IPS-15b (cell line): ENCODE measurements around the gene CETN1.

Source experiments
- H3K27me3 ChIP-seq: one replicate; pipeline ENCODE4 v1.6.1; 2013; ENCODE audit warnings: low read length; ENCODE audit not compliant: control insufficient read depth, insufficient read depth
- H3K36me3 ChIP-seq: one replicate; pipeline ENCODE4 v1.6.1; 2013; ENCODE audit warnings: low read length; ENCODE audit not compliant: control insufficient read depth, insufficient read depth
- H3K4me1 ChIP-seq: one replicate; pipeline ENCODE4 v1.6.1; 2013; ENCODE audit warnings: mild to moderate bottlenecking, low read length; ENCODE audit not compliant: control insufficient read depth, insufficient read depth
- H3K4me3 ChIP-seq: one replicate; pipeline ENCODE4 v1.5.1; 2013; ENCODE audit warnings: low read depth, low read length
- H3K9ac ChIP-seq: one replicate; pipeline ENCODE4 v1.6.1; 2013; ENCODE audit warnings: low read depth, mild to moderate bottlenecking, low read length
- H3K9me3 ChIP-seq: one replicate; pipeline ENCODE4 v1.6.1; 2013; ENCODE audit warnings: mild to moderate bottlenecking, low read length; ENCODE audit not compliant: control insufficient read depth, insufficient read depth

The CETN1 gene

DNA sequence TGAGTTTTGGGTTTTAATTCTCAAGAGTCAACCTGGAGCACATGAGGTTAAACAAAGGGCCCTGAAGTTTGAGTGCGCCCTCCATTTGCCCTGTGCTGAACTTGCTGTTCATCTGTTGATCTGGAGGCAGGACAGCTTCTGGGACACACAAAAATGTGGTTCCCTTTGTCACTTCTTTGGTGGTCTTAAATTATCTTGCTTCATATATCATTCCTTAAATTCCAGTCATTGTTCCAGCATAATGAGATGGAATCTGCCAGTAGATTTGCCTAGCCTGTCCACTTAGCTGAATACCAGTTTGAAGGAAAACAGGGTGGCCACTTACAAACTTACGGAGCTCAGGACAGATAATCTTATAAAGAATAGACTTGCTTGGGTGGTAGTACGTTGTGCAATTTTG, 916 bp downstream of the CETN1 start:
- Histone ChIP-seq H3K36me3 (no peaks in the 10 kb centered on the region), H3K4me1 (no peaks in the 10 kb centered on the region), H3K27me3 (no peaks in the 10 kb centered on the region), H3K9me3 (no peaks in the 10 kb centered on the region), H3K4me3 (no peak overlapping the region), H3K9ac (no peak overlapping the region)

DNA sequence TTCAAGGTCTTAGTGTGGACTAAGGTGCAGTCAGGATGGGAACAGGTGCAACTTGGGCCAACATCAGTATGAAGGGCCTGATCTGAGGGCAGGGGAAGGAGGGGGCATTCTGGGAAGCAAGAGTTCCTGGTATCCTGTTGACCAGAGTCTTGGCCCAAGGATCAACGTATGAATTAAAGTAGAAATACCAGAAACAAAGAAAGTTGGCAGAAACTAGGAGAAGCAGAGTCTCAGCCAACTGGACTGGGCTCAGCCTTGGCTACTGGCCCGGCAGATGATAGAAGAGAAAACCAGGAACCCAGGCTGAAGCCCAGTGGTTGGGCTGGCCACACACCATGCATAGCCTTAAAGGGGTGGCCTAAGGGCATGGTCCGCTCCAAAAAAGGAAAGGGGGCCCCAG, 2.3 kb downstream of the CETN1 start:
- no peak overlapping the region for H3K9ac ChIP-seq
- no peaks in the 10 kb centered on the region for H3K9me3 ChIP-seq
- no peak overlapping the region for H3K4me3 ChIP-seq
- no peaks in the 10 kb centered on the region for H3K27me3 ChIP-seq
- H3K36me3 ChIP-seq, result no peaks in the 10 kb centered on the region
- H3K4me1 ChIP-seq, result no peaks in the 10 kb centered on the region

DNA sequence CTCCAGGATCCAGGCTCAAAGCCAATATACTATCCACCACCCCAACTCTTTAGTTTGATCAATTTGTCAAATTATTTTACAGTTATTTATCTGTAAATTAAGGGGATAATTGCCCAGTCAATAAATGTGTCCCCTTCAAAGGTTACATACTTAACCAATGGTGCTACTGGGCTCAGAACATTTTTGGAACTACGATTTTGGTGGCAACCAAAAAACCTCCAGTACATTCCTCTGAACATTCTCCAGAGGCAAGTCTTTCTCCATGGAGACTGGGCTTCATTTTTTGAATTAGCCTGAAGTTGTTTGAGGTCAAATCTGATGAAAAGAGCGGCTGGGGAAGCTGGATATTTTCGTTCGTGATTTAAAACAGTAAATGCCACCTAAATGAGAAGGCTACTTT, 14.9 kb downstream of the CETN1 start:
- Histone ChIP-seq H3K27me3 (peaks cover 8% of the 10 kb centered on the region), H3K9me3 (no peaks in the 10 kb centered on the region), H3K4me3 (no peak overlapping the region), H3K9ac (no peak overlapping the region), H3K36me3 (no peaks in the 10 kb centered on the region), H3K4me1 (no peaks in the 10 kb centered on the region)

DNA sequence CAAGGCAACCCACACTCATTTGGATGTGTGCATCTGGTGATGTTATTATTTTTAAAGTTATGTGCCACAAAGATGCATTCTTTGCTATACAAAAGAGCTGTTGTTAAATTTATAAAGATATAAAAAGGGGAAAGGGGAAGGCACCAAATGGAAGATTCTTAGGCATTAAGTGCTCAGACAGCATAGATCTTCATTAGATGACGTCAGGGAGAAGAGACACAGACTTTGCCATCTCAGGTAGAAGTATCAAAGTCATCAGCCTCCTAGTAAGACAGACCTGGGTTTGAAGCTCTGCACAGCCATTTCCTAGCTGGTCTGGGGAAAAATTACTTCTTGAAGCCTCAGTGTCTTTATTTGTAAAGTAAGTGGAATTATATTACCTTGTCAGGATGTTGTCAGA, 15.4 kb downstream of the CETN1 start:
- H3K27me3 ChIP-seq, result peaks cover 8% of the 10 kb centered on the region
- H3K9me3 ChIP-seq, result no peaks in the 10 kb centered on the region
- H3K4me1 ChIP-seq, result no peaks in the 10 kb centered on the region
- no peak overlapping the region for H3K4me3 ChIP-seq
- no peak overlapping the region for H3K9ac ChIP-seq
- H3K36me3 ChIP-seq, result no peaks in the 10 kb centered on the region

DNA sequence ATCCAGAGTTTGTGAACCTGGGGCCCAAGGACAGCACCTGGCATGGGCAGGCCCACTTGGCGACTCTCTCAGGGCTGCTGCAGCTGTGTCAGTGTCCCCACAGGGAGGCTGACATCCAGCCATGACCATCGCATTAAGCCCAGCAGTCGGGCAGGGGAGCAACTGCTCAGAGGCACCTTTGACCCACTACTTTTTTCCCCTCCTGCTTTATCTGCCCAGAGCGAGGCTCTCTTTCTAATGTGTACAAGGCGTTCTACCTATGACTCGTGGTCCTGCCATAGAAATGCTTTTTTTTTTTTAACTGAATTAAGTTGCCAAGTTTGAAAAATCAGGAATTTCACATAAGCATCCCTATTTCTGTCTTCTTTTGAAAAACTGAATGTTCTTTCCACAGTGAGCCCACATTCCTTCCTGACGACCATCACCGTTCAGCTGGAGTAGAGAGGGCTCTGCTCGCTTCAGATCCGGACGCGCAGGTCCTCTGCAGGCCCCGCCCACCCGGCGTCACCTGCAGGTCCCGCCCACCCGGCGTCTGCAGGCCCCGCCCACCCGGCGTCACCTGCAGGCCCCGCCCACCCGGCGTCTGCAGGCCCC, 16.2 kb downstream of the CETN1 start:
- H3K9ac ChIP-seq, result no peak overlapping the region
- no peaks in the 10 kb centered on the region for H3K36me3 ChIP-seq
- H3K27me3 ChIP-seq, result peaks cover 8% of the 10 kb centered on the region
- no peaks in the 10 kb centered on the region for H3K4me1 ChIP-seq
- peak overlapping the region; percentile 27 for H3K4me3 ChIP-seq
- H3K9me3 ChIP-seq, result no peaks in the 10 kb centered on the region

DNA sequence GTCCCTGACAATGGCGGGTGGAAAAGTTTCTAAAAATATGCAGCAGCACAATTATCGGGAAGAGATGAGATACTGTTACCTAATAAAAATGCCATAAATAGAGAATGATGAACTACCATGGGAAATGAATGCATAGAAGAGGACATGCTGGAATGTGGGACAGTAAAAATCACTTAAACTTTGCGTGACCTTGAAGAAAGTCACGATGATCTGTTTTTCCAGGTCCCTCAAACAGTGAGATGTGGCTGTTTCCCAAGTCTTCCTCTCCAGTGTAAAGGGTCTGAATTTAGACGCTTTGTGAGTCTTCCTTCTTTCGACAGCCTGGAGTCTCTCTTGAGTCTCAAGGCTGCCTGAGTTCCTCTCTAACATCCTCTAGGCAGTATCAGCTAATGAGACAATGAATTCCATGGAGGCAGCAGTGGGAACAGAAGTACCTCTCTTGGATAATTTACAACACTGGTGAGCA, 18.0 kb downstream of the CETN1 start:
- H3K4me1 ChIP-seq, result no peaks in the 10 kb centered on the region
- H3K9me3 ChIP-seq, result no peaks in the 10 kb centered on the region
- H3K4me3 ChIP-seq, result no peak overlapping the region
- peaks cover 8% of the 10 kb centered on the region for H3K27me3 ChIP-seq
- H3K9ac ChIP-seq, result no peak overlapping the region
- no peaks in the 10 kb centered on the region for H3K36me3 ChIP-seq

DNA sequence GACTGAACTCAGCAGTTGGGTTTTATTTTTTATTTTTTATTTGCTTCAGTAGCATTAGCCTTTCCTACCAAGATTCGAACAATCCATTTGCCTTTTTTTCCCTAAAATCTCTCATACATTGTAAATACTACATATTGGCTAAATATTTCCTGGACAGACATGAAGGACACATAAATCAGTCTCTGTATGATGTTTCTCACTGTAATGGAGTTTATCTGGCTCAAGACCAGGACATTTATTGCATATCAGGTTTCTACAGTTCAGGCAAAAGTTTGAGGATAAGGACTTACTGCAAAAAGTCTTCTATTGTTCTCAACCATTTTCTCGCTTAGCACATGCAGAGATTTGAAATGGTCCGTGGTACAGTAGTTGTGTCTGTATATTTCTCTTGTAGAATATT, 19.9 kb downstream of the CETN1 start:
- Histone ChIP-seq H3K9me3 (no peaks in the 10 kb centered on the region), H3K27me3 (peaks cover 8% of the 10 kb centered on the region), H3K36me3 (no peaks in the 10 kb centered on the region), H3K4me1 (no peaks in the 10 kb centered on the region), H3K4me3 (no peak overlapping the region), H3K9ac (no peak overlapping the region)

DNA sequence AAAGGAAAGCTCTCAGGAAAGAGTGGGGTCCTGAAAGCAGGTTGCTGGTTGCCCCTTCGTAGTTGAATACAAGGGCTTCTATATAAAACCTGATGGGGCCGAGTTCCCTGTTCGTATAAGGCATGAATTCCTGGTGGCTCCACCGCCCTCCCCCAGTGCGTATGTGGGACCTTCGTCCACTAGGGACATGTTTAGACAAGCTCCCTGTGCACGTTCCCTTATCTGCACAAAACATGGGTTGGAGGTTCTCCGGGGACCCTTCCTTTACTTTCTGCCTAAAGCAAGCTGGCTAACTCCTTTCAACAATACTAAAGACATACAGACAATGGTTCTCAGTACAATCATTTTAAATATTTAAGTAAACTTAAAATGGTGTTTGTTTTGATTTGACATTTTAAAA, 24.6 kb downstream of the CETN1 start:
- Histone ChIP-seq H3K36me3 (no peaks in the 10 kb centered on the region), H3K9ac (no peak overlapping the region), H3K4me3 (no peak overlapping the region), H3K4me1 (no peaks in the 10 kb centered on the region), H3K27me3 (no peaks in the 10 kb centered on the region), H3K9me3 (no peaks in the 10 kb centered on the region)

DNA sequence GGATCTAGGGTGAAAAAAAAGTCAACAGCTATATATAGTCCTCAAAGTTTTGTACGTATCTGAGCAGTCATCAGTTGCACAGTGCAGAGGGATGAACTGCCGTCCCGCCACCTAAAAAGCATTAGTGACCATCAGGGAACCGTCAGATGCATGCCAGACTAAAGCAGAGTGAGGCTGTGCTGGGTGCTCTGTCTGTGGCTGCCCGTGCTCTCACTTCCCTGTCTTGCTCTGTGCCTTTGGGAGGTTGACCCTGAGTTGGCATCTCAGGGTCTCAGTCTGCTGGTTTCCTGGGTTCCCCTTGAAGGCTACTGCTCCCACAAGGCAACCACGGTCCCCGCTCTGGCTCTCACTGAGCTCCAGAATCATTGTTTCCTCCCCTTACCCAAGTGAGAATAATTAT, 27.8 kb downstream of the CETN1 start:
- Histone ChIP-seq H3K4me1 (no peaks in the 10 kb centered on the region), H3K27me3 (no peaks in the 10 kb centered on the region), H3K4me3 (no peak overlapping the region), H3K9me3 (no peaks in the 10 kb centered on the region), H3K9ac (no peak overlapping the region), H3K36me3 (no peaks in the 10 kb centered on the region)

DNA sequence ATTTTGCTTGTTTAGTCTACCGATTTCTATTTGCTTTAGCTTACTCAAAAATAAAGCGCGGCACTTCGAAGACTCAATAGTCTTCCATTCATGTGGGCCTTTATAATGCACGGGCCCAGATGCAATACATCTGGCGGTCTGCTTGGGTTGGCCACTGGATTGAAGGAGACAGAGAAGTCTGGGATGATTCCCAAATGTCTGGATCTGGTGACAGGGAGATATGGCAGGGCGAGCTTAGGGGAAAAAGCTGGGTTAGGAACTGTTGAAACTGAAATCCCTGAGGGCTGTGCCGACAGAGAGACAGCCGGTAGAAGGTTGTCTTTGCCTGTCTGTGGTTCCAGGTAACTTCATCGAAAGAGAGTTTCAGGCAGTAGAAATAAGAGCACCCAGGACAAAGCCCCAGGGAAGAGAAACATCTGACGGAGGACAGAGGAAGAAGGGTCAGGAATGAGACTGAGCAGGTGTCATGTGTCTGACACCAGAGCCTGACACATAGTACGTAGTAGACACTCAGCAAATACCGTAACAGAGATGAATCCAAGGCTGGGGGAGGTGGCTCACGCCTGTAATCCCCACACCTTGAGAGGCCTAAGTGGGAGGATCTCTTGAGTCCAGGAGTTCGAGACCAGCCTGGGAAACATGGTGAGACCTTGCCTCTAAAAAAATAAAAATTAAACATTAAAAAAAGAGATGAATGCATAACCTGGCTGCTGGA, 30.2 kb downstream of the CETN1 start:
- Histone ChIP-seq H3K9ac (no peak overlapping the region), H3K36me3 (no peaks in the 10 kb centered on the region), H3K4me1 (no peaks in the 10 kb centered on the region), H3K4me3 (no peak overlapping the region), H3K27me3 (no peaks in the 10 kb centered on the region), H3K9me3 (no peaks in the 10 kb centered on the region)

DNA sequence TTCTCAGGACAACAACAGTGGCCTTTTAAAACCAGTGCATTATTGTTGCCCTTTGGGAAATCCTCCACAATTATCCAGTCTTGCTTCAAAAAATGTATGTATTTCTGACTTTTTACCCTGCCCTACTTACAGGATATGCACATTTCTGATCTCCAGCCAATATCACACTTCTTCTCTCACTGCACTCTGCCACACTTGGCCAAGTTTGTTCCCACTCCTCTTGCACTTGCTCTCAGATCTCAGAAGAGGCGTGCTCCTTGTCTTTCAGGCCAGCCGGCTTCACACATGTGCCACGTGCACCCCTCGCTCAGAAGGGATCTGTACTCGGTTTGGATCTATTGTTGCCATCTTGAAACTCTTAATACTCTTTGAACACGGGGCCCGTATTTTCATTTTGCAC, 32.0 kb downstream of the CETN1 start:
- no peaks in the 10 kb centered on the region for H3K27me3 ChIP-seq

DNA sequence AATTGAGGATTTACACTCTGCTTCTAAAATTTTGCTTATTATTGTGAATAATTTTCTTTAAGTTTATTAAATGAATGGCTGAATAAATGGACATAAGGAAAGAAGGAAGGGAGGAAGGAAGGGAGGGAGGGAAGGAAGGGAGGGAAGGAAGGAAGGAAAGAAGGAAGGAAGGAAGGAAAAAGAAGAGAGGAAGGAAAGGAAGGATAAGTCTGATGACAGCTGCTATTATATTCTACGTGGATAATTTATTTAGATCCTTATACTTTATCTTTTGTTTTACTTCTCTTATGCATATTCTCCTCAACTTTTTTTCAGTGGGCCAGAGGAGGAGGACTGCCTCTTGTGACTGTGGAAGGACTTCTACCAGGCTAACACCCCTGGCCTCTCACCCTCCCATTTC, 34.0 kb downstream of the CETN1 start:
- Histone ChIP-seq H3K4me1 (no peaks in the 10 kb centered on the region), H3K4me3 (no peak overlapping the region), H3K9me3 (no peaks in the 10 kb centered on the region), H3K27me3 (no peaks in the 10 kb centered on the region), H3K36me3 (no peaks in the 10 kb centered on the region), H3K9ac (no peak overlapping the region)

More for the DNA sequence above, 32.0 kb downstream of the CETN1 start:
- Histone ChIP-seq H3K9ac (no peak overlapping the region), H3K36me3 (no peaks in the 10 kb centered on the region), H3K4me3 (no peak overlapping the region), H3K4me1 (no peaks in the 10 kb centered on the region), H3K9me3 (no peaks in the 10 kb centered on the region)
